Endodermal cell (in vitro differentiated cells): ENCODE data around the gene SNAPC2. TPM values are rescaled to one million over a fixed set of nuclear protein-coding genes. Genes with fewer than 3 reads are reported as not detected.

Source experiments
- DNase-seq: peaks from one replicate; pipeline ENCODE4 v3.0.0-alpha.2; 2017
- H3K27ac ChIP-seq: 2 replicates; pipeline ENCODE4 v1.5.1; 2013; ENCODE audit warnings: mild to moderate bottlenecking, low read depth, low read length, moderate library complexity
- H3K27me3 ChIP-seq: 2 replicates; pipeline ENCODE4 v1.6.1; 2013; ENCODE audit warnings: mild to moderate bottlenecking, low read length, moderate library complexity; ENCODE audit not compliant: insufficient read depth, control insufficient read depth, poor library complexity, severe bottlenecking
- H3K36me3 ChIP-seq: 2 replicates; pipeline ENCODE4 v1.7.0; 2013; ENCODE audit warnings: mild to moderate bottlenecking, low read length, moderate library complexity; ENCODE audit not compliant: control insufficient read depth, insufficient read depth
- H3K4me1 ChIP-seq: one replicate; pipeline ENCODE4 v1.7.0; 2013; ENCODE audit warnings: low read length; ENCODE audit not compliant: control insufficient read depth, insufficient read depth
- H3K4me3 ChIP-seq: 2 replicates; pipeline ENCODE4 v1.5.1; 2013; ENCODE audit warnings: mild to moderate bottlenecking, low read length, moderate library complexity
- H3K9ac ChIP-seq: 2 replicates; pipeline ENCODE4 v1.6.1; 2013; ENCODE audit warnings: mild to moderate bottlenecking, low read length, moderate library complexity; ENCODE audit not compliant: poor library complexity, severe bottlenecking; ENCODE audit errors: extremely low read depth
- H3K9me3 ChIP-seq: 2 replicates; pipeline ENCODE4 v1.6.1; 2013; ENCODE audit warnings: mild to moderate bottlenecking, low read length, moderate library complexity; ENCODE audit not compliant: control insufficient read depth
- H3K27ac Mint-ChIP-seq: 2 replicates; pipeline ENCODE4 v1.8.0; 2020; ENCODE audit warnings: mixed read lengths
- H3K27me3 Mint-ChIP-seq: 2 replicates; pipeline ENCODE4 v1.8.0; 2021; ENCODE audit warnings: mild to moderate bottlenecking, mixed read lengths; ENCODE audit not compliant: insufficient read depth
- H3K36me3 Mint-ChIP-seq: 2 replicates; pipeline ENCODE4 v1.8.0; 2020; ENCODE audit warnings: low read depth, mixed read lengths
- H3K4me1 Mint-ChIP-seq: 2 replicates; pipeline ENCODE4 v1.8.0; 2020; ENCODE audit warnings: mixed read lengths
- H3K4me3 Mint-ChIP-seq: 2 replicates; pipeline ENCODE4 v1.8.0; 2020; ENCODE audit warnings: mild to moderate bottlenecking, moderate library complexity, mixed read lengths
- H3K9me3 Mint-ChIP-seq: 2 replicates; pipeline ENCODE4 v1.8.0; 2020; ENCODE audit warnings: mild to moderate bottlenecking, mixed read lengths
- WGBS, 2 experiments: methylation state at CpG; one replicate each; pipeline versions ENCODE4 v1.1.5 to v1.1.7; 2013; ENCODE audit warnings: missing lambda C conversion rate in 2 of 2, mixed read lengths in 1 of 2; ENCODE audit not compliant: insufficient coverage in 1 of 2, insufficient read length in 1 of 2; 5-methylcytosine and 5-hydroxymethylcytosine counted together
- total RNA-seq, 2 donors: library from RNA; stranded (reverse); fragmentation: NEBNext Ultra II Directional in 1 of 2; extraction: Animal tissue kit (Norgen Biotek cat#: 25700) in 1 of 2; gene quantifications; 2 replicates in 1 of 2; 3 replicates in 1 of 2; pipeline ENCODE4 v1.2.1, GENCODE V29; 2021
- TF ChIP-seq, protein P1 (sequence below): fragments of 200-600 bp; sonication (generic); conservative IDR thresholded peaks from 2 replicates; pipeline ENCODE4 v1.5.0; 2021; ENCODE audit warnings: antibody characterized with exemption, mild to moderate bottlenecking

Gene SNAPC2
- total RNA-seq, 2 donors from 2014 or later: 11.9 to 14.2 TPM

- H3K4me3 Mint-ChIP-seq: no peak overlapping the region
- Histone ChIP-seq H3K27ac (no peak overlapping the region), H3K9me3 (no peaks in the 10 kb centered on the region), H3K9ac (no peak overlapping the region), H3K36me3 (no peaks in the 10 kb centered on the region), H3K27me3 (no peaks in the 10 kb centered on the region), H3K4me3 (no peak overlapping the region), H3K4me1 (no peaks in the 10 kb centered on the region)
- peaks cover 7% of the 10 kb centered on the region for H3K27me3 Mint-ChIP-seq
- no peaks in the 10 kb centered on the region for H3K9me3 Mint-ChIP-seq
- TF ChIP-seq, protein P1, sequence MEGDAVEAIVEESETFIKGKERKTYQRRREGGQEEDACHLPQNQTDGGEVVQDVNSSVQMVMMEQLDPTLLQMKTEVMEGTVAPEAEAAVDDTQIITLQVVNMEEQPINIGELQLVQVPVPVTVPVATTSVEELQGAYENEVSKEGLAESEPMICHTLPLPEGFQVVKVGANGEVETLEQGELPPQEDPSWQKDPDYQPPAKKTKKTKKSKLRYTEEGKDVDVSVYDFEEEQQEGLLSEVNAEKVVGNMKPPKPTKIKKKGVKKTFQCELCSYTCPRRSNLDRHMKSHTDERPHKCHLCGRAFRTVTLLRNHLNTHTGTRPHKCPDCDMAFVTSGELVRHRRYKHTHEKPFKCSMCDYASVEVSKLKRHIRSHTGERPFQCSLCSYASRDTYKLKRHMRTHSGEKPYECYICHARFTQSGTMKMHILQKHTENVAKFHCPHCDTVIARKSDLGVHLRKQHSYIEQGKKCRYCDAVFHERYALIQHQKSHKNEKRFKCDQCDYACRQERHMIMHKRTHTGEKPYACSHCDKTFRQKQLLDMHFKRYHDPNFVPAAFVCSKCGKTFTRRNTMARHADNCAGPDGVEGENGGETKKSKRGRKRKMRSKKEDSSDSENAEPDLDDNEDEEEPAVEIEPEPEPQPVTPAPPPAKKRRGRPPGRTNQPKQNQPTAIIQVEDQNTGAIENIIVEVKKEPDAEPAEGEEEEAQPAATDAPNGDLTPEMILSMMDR: peak; percentile 20
- DNase-seq: no peak
- peaks cover 9% of the 10 kb centered on the region for H3K36me3 Mint-ChIP-seq
- no peaks in the 10 kb centered on the region for H3K4me1 Mint-ChIP-seq
- WGBS, 2 experiments: 79 to 85% methylated on average over 12 to 18 of the region's 18 CpGs
- H3K27ac Mint-ChIP-seq: no peak overlapping the region
These were observed 25.4 kb upstream of the SNAPC2 start for GRCh38 chr19:7894612-7895309.

- H3K4me3 ChIP-seq: no peak overlapping the region
- Mint-ChIP-seq H3K4me3 (no peak overlapping the region), H3K4me1 (no peaks in the 10 kb centered on the region), H3K27me3 (peaks cover 5% of the 10 kb centered on the region), H3K27ac (no peak overlapping the region), H3K36me3 (peaks cover 9% of the 10 kb centered on the region), H3K9me3 (no peaks in the 10 kb centered on the region)
- no peaks in the 10 kb centered on the region for H3K36me3 ChIP-seq
- no peak for DNase-seq
- 94 to 95% methylated on average over 10 to 13 of the region's 13 CpGs for WGBS, 2 experiments
- TF ChIP-seq, protein P1: no peak
- no peaks in the 10 kb centered on the region for H3K4me1 ChIP-seq
- H3K27ac ChIP-seq: no peak overlapping the region
- no peaks in the 10 kb centered on the region for H3K9me3 ChIP-seq
- no peaks in the 10 kb centered on the region for H3K27me3 ChIP-seq
- H3K9ac ChIP-seq: no peak overlapping the region
These were observed 24.6 kb upstream of the SNAPC2 start for GRCh38 chr19:7895565-7895964.

- Histone ChIP-seq H3K9ac (no peak overlapping the region), H3K4me1 (no peaks in the 10 kb centered on the region), H3K27ac (no peak overlapping the region), H3K27me3 (no peaks in the 10 kb centered on the region), H3K4me3 (no peak overlapping the region), H3K9me3 (no peaks in the 10 kb centered on the region), H3K36me3 (no peaks in the 10 kb centered on the region)
- H3K4me1 Mint-ChIP-seq: no peaks in the 10 kb centered on the region
- no peaks in the 10 kb centered on the region for H3K9me3 Mint-ChIP-seq
- TF ChIP-seq, protein P1: no peak
- H3K36me3 Mint-ChIP-seq: peaks cover 9% of the 10 kb centered on the region
- 95 to 96% methylated on average over 7 to 11 of the region's 11 CpGs for WGBS, 2 experiments
- no peak for DNase-seq
- no peak overlapping the region for H3K27ac Mint-ChIP-seq
- no peak overlapping the region for H3K4me3 Mint-ChIP-seq
- H3K27me3 Mint-ChIP-seq: peaks cover 2% of the 10 kb centered on the region
These were observed 22.8 kb upstream of the SNAPC2 start for GRCh38 chr19:7897292-7897691.
